ENCODE results near the gene BTF3L4. TPM values are rescaled to one million over a fixed set of nuclear protein-coding genes. Genes with fewer than 3 reads are reported as not detected.
A peak's percentile ranks its signal among the peaks of the same experiment; 100 is the strongest.
"Not testable (repeated sequence)": the region's sequence is repeated elsewhere in the genome, so short reads cannot be mapped to it uniquely, and the experiment has no call there.

BTF3L4 gene
- total RNA-seq, 2 experiments from 2014 or later, result 40.2 to 43.2 TPM

GRCh38 chr1:52041551-52042185, 14.4 kb upstream of the BTF3L4 start:
- no peak for DNase-seq
- H3K4me3 Mint-ChIP-seq, result no peak overlapping the region
- H3K27ac Mint-ChIP-seq, result no peak overlapping the region
- no peaks in the 10 kb centered on the region for H3K9me3 Mint-ChIP-seq
- no peaks in the 10 kb centered on the region for H3K27me3 Mint-ChIP-seq
- H3K36me3 Mint-ChIP-seq, result peaks cover 27% of the 10 kb centered on the region
- H3K4me1 Mint-ChIP-seq, result peaks cover 13% of the 10 kb centered on the region

- Mint-ChIP-seq H3K9me3 (no peaks in the 10 kb centered on the region), H3K36me3 (peaks cover 27% of the 10 kb centered on the region), H3K4me1 (peaks cover 21% of the 10 kb centered on the region), H3K4me3 (no peak overlapping the region), H3K27ac (no peak overlapping the region), H3K27me3 (no peaks in the 10 kb centered on the region)
- no peak for DNase-seq
Observed at GRCh38 chr1:52045236-52045635, 10.9 kb upstream of the BTF3L4 start.

GRCh38 chr1:52045666-52046195, 10.4 kb upstream of the BTF3L4 start:
- not testable (repeated sequence) for H3K27ac Mint-ChIP-seq, H3K9me3 Mint-ChIP-seq, H3K4me3 Mint-ChIP-seq

GRCh38 chr1:52049337-52049736, 6.8 kb upstream of the BTF3L4 start:
- DNase-seq, H3K27me3 Mint-ChIP-seq, H3K4me3 Mint-ChIP-seq, H3K27ac Mint-ChIP-seq, H3K9me3 Mint-ChIP-seq: not testable (repeated sequence)
- H3K36me3 Mint-ChIP-seq, result peaks cover 31% of the 10 kb centered on the region
- H3K4me1 Mint-ChIP-seq, result peaks cover 35% of the 10 kb centered on the region

More at GRCh38 chr1:52045666-52046195, 10.4 kb upstream of the BTF3L4 start:
- H3K27me3 Mint-ChIP-seq, DNase-seq: not testable (repeated sequence)
- H3K4me1 Mint-ChIP-seq, result peaks cover 23% of the 10 kb centered on the region
- peaks cover 27% of the 10 kb centered on the region for H3K36me3 Mint-ChIP-seq

- Mint-ChIP-seq H3K9me3 (no peaks in the 10 kb centered on the region), H3K4me1 (peaks cover 43% of the 10 kb centered on the region), H3K27ac (peak overlapping the region; percentile 98), H3K27me3 (no peaks in the 10 kb centered on the region), H3K4me3 (peak overlapping the region; percentile 96), H3K36me3 (peaks cover 19% of the 10 kb centered on the region)
- no peak for DNase-seq
Observed at GRCh38 chr1:52053862-52054261, 2.2 kb upstream of the BTF3L4 start.

- peaks cover 49% of the 10 kb centered on the region for H3K4me1 Mint-ChIP-seq
- peak overlapping the region; percentile 96 for H3K4me3 Mint-ChIP-seq
- no peaks in the 10 kb centered on the region for H3K27me3 Mint-ChIP-seq
- DNase-seq, result no peak
- H3K36me3 Mint-ChIP-seq, result peaks cover 20% of the 10 kb centered on the region
- H3K27ac Mint-ChIP-seq, result peak overlapping the region; percentile 98
- no peaks in the 10 kb centered on the region for H3K9me3 Mint-ChIP-seq
Observed at GRCh38 chr1:52054496-52055065, 1.5 kb upstream of the BTF3L4 start.

- DNase-seq, result peak; percentile 72
- Mint-ChIP-seq H3K27me3 (no peaks in the 10 kb centered on the region), H3K9me3 (no peaks in the 10 kb centered on the region), H3K27ac (peak within 1 kb of the TSS; percentile 98), H3K4me3 (peak within 1 kb of the TSS; percentile 96), H3K4me1 (peaks cover 49% of the 10 kb centered on the region), H3K36me3 (peaks cover 20% of the 10 kb centered on the region)
Observed at GRCh38 chr1:52055066-52055865, 829 bp upstream of the BTF3L4 start, which contains the start of gene TXNDC12. Gene TXNDC12 (minus strand): TSS chr1:52055191. CDS start chr1:52055096, 95 bp downstream.

GRCh38 chr1:52055866-52056162, 281 bp upstream of the BTF3L4 start:
- no peaks in the 10 kb centered on the region for H3K27me3 Mint-ChIP-seq
- peak overlapping the region; percentile 96 for H3K4me3 Mint-ChIP-seq
- peaks cover 24% of the 10 kb centered on the region for H3K36me3 Mint-ChIP-seq
- H3K4me1 Mint-ChIP-seq, result peaks cover 50% of the 10 kb centered on the region
- peak overlapping the region; percentile 98 for H3K27ac Mint-ChIP-seq
- no peaks in the 10 kb centered on the region for H3K9me3 Mint-ChIP-seq
- DNase-seq, result no peak

GRCh38 chr1:52056937-52057231, 789 bp downstream of the BTF3L4 start:
- peaks cover 47% of the 10 kb centered on the region for H3K4me1 Mint-ChIP-seq
- peak overlapping the region; percentile 96 for H3K4me3 Mint-ChIP-seq
- H3K36me3 Mint-ChIP-seq, result peaks cover 27% of the 10 kb centered on the region
- DNase-seq, result no peak
- H3K9me3 Mint-ChIP-seq, result no peaks in the 10 kb centered on the region
- no peaks in the 10 kb centered on the region for H3K27me3 Mint-ChIP-seq
- peak overlapping the region; percentile 98 for H3K27ac Mint-ChIP-seq

GRCh38 chr1:52057255-52057654, 1.2 kb downstream of the BTF3L4 start:
- Mint-ChIP-seq H3K36me3 (peaks cover 27% of the 10 kb centered on the region), H3K27ac (peak overlapping the region; percentile 98), H3K4me3 (peak overlapping the region; percentile 96), H3K4me1 (peaks cover 44% of the 10 kb centered on the region), H3K27me3 (no peaks in the 10 kb centered on the region), H3K9me3 (no peaks in the 10 kb centered on the region)
- no peak for DNase-seq

GRCh38 chr1:52057876-52058415, 1.9 kb downstream of the BTF3L4 start:
- H3K4me3 Mint-ChIP-seq, result peak overlapping the region; percentile 96
- peak overlapping the region; percentile 2 for H3K27ac Mint-ChIP-seq
- no peaks in the 10 kb centered on the region for H3K27me3 Mint-ChIP-seq
- peaks cover 26% of the 10 kb centered on the region for H3K36me3 Mint-ChIP-seq
- H3K4me1 Mint-ChIP-seq, result peaks cover 39% of the 10 kb centered on the region
- DNase-seq, result no peak
- H3K9me3 Mint-ChIP-seq, result no peaks in the 10 kb centered on the region

- H3K27me3 Mint-ChIP-seq, result no peaks in the 10 kb centered on the region
- peaks cover 27% of the 10 kb centered on the region for H3K36me3 Mint-ChIP-seq
- DNase-seq, result no peak
- peaks cover 30% of the 10 kb centered on the region for H3K4me1 Mint-ChIP-seq
- no peak overlapping the region for H3K27ac Mint-ChIP-seq
- no peaks in the 10 kb centered on the region for H3K9me3 Mint-ChIP-seq
- H3K4me3 Mint-ChIP-seq, result no peak overlapping the region
Observed at GRCh38 chr1:52059321-52059720, 3.2 kb downstream of the BTF3L4 start.

- no peak for DNase-seq
- Mint-ChIP-seq H3K27ac (no peak overlapping the region), H3K4me1 (peaks cover 30% of the 10 kb centered on the region), H3K9me3 (no peaks in the 10 kb centered on the region), H3K27me3 (no peaks in the 10 kb centered on the region), H3K36me3 (peaks cover 27% of the 10 kb centered on the region), H3K4me3 (no peak overlapping the region)
Observed at GRCh38 chr1:52059888-52060287, 3.8 kb downstream of the BTF3L4 start.

- no peak for DNase-seq
- no peak overlapping the region for H3K27ac Mint-ChIP-seq
- no peaks in the 10 kb centered on the region for H3K9me3 Mint-ChIP-seq
- H3K36me3 Mint-ChIP-seq, result peaks cover 27% of the 10 kb centered on the region
- H3K4me1 Mint-ChIP-seq, result peaks cover 30% of the 10 kb centered on the region
- no peak overlapping the region for H3K4me3 Mint-ChIP-seq
- no peaks in the 10 kb centered on the region for H3K27me3 Mint-ChIP-seq
Observed at GRCh38 chr1:52060822-52061221, 4.7 kb downstream of the BTF3L4 start.

- Mint-ChIP-seq H3K36me3 (peaks cover 24% of the 10 kb centered on the region), H3K4me3 (no peak overlapping the region), H3K4me1 (peaks cover 16% of the 10 kb centered on the region), H3K27me3 (no peaks in the 10 kb centered on the region), H3K9me3 (no peaks in the 10 kb centered on the region), H3K27ac (no peak overlapping the region)
- DNase-seq, result no peak
Observed at GRCh38 chr1:52063192-52063591, 7.1 kb downstream of the BTF3L4 start.
